Ramos (cell line): ENCODE results near the gene ELANE.
"Not testable (repeated sequence)": the region's sequence is repeated elsewhere in the genome, so short reads cannot be mapped to it uniquely, and the experiment has no call there.

Experiments
- in situ Hi-C: fragments of 300-500 bp; cut with MboI; formaldehyde crosslinking; loops from one replicate; pipeline ENCODE4 v1.14.3; 2022; ENCODE audit warnings: low sequenced_read_pairs; ENCODE audit not compliant: unreplicated experiment

ELANE gene

DNA sequence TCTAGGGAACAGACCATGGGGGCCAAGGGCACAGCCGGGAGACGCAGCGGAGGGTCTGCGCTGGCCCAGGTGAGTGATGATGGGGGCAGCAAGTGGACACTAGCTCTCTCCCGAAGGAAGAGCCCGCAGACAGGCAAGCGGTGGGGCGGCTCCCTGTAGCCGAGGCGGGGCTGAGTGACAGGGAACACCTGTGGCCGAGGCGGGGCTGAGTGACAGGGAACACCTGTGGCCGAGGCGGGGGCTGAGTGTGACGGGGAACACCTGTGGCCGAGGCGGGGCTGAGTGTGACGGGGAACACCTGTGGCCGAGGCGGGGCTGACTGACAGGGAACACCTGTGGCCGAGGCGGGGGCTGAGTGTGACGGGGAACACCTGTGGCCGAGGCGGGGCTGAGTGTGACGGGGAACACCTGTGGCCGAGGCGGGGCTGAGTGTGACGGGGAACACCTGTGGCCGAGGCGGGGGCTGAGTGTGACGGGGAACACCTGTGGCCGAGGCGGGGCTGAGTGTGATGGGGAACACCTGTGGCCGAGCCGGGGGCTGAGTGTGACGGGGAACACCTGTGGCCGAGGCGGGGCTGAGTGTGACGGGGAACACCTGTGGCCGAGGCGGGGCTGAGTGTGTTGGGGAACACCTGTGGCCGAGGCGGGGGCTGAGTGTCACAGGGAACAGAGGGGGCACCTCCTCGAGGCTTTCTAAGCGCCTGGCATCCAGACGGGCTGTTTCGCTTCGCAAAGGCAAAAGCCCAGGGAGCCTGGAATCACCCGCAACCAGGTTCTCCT lies 39.5 kb downstream of the ELANE start:
- in situ Hi-C loops, result not testable (repeated sequence)

DNA sequence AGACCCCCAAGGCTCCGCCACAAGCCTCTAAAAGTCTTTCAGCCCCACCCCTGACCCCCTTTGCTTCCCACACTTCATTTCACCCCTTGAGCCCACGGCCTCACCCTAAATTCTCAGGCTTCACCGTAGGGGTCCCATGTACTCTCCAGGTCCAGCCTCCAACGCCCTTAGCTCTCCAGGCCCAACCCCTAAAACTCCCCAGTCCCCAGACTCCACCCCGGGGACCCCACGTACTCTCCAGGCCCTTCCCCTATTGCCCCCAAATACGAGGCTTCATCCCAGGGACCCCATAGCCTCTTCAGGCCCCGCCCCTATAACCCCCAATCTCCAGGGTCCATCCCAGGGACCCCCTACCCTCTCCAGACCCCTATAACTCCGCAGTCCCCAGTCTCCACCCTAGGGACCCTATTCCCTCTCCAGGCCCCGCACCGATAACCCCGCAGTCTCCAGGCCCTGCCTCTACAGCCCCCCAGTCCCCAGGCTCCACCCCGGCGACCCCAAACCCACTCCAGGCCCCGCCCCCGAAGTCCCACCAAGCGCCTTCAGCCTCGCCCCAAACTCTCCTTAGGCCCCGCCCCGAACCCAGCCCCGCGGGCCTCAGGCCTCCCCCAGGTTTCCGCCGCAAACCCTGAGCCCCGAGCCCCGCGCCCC lies 40.3 kb downstream of the ELANE start:
- in situ Hi-C loops, result no loop called here

DNA sequence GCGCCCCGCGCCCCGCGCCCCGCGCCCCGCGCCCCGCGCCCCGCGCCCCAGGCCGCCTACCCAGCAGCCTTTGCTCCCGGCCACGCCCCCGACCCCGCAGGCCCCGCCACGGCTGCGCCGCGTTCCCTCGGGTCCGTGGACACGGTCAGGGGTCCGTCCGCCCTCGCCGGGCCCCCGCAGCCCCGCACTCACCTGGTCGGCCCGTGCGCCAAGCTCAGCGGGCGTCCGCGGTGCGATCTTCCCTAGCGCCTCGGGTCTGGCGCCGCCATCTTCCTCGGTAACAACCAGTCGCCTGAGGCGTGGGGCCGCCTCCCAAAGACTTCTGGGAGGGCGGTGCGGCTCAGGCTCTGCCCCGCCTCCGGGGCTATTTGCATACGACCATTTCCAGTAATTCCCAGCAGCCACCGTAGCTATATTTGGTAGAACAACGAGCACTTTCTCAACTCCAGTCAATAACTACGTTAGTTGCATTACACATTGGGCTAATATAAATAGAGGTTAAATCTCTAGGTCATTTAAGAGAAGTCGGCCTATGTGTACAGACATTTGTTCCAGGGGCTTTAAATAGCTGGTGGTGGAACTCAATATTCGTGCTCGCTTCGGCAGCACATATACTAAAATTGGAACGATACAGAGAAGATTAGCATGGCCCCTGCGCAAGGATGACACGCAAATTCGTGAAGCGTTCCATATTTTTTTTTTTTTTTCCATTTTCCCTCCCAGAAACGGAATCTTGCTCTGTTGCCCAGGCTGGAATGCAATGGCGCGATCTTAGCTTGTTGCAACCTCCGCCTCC lies 41.0 kb downstream of the ELANE start, which contains the start of the genes MED16 and RNU6-9:
TSS of gene MED16 (minus strand) at position 294 of the 796 bp plus-strand sequence. CDS start 2,056 bp downstream, outside the sequence.
TSS of gene RNU6-9 (plus strand) at position 591 of the 796 bp plus-strand sequence.
- in situ Hi-C loops, result no loop called here

DNA sequence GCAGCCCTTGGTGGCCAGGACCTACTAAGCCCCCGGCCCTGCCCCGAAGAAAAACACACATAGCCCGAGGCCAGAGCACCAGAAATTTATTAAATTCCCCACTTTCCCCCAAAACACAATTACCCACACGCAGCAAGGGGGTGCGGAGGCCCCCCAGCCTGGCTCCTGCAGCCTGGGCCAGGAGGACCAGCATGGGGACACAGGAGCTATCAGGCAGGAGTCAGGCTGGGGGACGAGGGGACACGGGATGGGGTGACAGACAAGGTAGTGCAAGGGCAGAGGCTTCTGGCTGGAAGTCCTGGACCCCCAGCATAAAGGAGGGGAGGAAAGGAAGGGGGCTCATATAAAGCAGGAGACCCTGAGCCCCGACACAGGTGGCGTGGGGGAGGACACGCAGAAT lies 44.3 kb downstream of the ELANE start:
- in situ Hi-C loops, result no loop called here

DNA sequence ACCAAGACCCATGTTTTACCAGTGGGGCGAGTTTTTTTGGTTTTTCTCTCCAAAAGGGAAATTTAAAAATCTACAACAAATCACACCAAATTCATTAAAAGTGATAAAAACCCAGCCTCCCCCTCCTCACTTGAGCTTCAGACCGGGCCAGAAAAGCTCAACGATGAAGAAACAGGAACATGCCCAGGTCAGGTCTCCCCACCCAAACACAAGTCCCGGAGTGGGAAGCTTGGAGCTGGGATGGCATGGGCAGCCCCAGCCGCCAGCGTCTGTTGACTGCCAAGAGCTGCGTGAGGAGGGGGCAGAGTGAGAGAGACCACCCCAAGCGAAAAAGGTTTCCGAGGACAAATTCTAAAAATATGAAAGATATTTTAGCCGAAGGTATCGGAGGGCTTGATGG lies 44.9 kb downstream of the ELANE start:
- in situ Hi-C loops, result no loop called here

DNA sequence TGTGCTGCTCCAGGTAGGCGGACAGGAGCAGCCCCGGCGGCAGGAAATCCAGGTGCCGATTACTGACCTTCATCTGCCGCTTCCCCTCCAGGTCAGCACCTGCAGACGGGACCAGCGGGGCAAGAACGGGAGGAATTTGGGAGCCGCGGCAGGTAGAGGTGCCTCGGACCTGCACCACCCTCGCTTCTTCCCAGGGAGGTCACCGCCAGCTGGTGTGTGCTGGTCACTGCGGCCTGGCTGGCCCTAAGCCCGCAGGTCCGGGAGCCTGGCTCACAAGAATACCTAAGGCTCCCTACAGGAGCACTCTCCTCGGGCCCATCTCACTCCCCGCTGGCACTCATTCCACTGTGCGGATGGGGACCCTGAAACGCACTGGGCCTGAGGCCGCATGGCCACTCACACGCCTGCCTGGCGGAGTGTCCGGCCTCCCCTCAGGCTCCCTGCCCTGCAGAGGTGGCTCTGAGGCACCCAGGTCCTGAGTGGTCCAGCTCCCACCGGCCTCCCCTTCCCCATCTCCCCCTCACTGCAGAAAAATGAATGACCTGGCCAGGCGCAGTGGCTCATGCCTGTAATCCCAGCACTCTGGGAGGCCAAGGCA lies 45.4 kb downstream of the ELANE start:
- in situ Hi-C loops, result no loop called here

DNA sequence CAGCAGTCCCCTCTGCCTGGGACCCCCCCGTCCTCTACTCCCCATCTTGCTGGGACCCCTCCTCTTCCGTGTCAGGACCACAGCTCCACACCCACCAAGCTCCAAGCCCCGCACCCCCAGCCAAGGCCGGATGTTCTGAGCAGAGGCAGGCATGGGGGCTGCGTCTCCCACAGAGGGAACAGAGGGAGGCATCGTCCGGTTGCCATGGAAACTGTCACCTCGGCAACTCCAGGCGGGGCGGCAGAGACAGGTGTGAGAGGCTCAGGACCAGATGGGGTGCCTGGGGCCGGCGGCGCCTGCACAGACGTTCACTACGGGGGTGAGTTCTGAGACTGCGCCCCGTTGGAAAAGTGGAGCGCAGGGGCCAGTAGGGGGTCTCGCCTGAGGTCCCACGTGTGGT lies 46.6 kb downstream of the ELANE start:
- in situ Hi-C loops, result no loop called here

DNA sequence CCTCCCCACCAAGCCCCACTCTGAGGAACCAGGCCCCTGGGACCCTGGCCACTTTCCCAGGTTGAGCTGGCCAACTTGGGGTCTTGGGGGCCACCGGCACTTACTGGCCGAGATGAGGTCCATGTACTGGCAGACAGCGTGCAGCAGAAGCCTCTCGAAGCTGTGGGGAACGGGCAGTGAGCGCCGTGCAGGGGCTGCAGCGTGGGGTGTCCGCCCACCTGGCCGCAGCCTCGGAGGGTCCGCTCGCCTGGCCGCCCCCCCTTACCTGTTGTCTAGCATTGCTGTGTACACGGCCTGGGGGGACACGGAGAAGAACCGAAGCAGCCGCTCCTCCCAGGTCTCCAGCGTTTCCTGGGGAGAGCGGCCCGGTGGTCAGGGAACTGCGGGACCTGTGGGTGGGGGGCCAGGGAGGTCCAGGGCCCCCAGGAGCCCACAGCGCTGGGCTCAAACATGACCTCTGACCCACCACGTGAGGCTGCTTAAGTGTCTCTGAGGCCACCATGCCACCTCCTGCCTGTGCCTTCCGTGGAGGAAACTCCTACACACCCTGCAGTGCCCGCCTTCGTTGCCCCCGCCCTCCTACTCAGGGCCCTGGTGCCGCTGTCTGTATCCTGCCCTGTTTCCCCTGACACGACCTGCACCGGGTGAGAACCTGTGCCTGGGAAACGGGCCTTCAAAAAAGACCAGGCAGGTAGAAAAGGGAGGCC lies 47.4 kb downstream of the ELANE start:
- in situ Hi-C loops, result no loop called here

DNA sequence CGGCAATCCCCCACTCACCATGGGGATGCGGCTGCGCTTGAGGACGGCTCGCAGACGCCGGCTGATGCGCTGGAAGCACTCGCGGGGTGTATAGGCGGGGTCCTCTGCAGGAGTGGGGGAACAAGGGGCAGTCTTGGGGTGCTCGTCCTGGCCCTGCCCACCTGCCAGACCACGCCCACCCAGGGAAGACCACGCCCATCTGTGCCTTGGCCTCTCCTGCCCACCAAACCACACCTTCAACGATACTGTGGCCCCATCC lies 47.9 kb downstream of the ELANE start:
- in situ Hi-C loops, result no loop called here

DNA sequence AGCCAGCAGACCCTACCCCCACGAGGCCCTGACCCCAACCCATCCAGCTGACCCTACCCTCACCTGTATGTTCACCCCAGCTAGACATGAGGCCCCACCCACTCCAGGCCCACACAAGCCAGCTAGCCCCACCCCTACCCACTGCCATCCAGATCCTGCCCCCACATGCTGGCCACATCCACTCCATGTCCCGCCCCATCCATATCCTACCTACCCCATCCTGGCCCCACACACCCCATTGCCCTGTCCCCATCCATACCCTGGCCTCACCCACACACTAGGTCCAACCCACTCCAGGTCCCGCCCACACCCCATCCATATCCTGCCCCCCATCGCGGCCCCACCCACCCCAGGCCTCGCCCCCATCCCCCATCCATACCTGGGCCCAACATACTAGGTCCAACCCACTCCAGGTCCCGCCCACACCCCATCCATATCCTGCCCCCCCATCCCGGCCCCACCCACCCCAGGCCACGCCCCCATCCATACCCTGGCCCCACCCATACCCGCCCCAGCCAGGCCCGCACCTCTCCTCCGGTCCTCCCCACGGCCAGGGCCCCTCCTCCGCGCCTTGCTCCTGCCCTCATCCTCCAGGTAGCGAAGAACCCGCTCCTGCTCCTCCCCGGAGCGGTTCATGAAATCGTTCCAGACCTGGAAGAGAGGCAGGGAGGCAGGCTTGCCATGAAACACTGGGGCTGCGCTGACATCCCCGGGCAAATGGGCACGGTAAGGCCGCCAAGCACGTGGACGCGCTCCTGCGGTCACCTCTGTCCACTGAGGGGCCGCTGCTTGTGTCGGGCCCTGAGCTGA lies 48.4 kb downstream of the ELANE start:
- in situ Hi-C loops, result no loop called here

DNA sequence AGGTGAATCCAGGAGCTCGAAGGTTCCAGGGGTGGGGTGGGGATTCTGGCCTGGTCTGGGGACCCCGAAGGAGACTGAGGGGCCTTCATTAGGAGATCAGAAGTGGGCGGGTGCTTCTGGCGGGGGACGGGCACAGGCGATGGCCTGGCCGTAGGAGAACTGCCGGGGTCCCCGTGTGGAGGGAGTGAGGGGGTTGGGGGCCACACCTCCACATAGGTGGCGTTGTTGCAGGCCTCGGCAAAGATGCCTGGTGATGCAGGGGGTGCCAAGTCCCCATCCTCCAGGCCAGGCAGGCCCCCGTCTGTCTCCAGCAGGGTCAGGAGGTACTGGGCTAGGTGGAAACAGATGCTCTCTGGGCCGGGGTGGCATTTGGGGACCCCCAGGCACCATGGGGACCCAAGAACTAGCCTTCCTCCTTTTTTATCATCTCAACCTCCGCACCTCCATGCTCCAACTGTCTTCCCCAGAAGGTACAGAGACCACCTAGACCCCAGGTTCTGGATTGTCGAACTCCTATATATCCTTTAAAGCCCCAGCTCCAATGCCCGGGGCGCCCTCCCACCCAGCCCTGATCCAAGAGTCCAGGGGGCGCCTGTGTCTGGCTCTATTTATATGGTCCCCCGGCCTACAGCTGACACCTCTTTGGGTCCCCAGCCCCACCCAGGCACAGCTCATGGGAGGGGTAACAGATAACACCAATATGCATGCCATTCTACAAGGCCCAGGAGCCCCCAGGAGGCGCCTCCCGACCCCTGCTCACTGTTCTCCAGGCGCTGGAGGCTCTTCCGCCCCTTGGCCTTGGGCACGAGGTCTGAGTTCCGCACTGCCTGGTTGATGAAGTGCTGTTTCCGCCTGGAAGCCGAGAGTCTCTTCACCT lies 49.4 kb downstream of the ELANE start:
- in situ Hi-C loops, result no loop called here

DNA sequence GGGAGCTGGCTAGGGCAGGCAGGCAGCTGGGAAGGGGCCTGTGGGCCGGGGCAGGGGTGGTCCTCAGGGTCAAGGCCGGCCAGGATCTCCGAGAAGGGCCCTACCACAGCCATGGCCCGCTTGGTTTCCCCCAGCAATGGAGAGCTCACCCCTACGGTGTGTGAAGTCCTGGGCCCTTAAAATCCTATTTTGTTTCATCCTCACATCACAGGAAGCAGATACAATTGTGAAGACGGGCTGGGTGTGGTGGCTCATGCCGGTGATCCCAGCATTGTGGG lies 49.9 kb downstream of the ELANE start:
- in situ Hi-C loops, result no loop called here

DNA sequence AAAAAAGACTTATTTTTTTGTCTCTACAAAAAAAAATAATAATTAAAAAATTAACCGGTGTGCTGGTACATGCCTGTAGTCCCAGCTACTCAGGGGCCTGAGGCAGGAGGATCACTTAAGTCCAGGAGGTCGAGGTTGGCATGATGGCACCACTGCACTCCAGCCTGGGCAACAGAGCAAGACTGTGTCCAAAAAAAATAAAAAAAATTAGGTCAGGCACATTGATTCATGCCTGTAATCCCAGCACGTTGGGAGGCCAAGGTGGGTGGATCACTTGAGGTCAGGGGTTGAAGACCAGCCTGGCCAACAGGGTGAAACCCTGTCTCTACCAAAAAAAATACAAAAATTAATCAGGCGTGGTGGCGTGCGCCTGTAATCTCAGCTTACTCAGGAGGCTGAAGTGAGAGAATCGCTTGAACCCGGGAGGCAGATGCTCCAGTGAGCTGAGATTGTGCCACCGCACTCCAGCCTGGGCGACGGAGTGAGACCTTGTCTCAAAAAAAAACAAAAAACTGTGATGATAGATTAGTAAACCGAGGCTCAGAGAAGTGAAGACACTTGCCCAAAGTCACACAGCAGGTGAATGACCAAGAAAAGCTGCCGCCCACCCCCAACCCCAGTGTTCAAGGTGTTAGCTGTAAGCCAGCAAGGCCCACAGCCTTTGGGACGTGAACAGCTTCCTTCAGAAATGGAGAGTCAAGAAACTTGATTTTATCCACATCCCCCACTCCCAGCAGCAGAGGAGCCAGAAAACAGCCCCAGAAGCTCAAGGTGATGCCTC lies 50.5 kb downstream of the ELANE start:
- in situ Hi-C loops, result no loop called here

DNA sequence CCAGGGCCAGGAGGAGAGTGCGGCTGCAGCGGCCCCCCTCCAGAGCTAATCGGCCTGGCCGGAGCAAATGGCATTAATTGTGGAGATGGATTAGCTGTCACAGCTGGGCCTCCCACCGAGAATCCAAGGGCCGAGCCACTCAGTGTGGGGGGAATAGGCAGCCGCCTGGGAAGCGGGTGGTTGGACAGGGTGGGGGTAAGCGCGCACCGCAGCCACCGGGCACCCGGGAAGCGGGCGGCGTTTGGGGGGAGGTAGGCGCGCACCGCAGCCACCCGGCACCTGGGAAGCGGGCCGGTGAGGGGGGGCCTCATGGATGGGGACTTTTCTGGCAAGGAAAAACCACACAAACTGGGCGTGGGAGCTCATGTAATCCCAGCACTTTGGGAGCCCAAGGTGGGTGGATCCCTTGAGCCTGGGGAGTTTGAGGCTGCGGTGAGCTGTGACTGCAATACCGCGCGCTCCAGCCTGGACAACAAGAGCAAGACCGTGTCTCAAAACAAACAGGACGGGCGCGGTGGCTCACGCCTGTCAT lies 51.2 kb downstream of the ELANE start:
- in situ Hi-C loops, result no loop called here

DNA sequence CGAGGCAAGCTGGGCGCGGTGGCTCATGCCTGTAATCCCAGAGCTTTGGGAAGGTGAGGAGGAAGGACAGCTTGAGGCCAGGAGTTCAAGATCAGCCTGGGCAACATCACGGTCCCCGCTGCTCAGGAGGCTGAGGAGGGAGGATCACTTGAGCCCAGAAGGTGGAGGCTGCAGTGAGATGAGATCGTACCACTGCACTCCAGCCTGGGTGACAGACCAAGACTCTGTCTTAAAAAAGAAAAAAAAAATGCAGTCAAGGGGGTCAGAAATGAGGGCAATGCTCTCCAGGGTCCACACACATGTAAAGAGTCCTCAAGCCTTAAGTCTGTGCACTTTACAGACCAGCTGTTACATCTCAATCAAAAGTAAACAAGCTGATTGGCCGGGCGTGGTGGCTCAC lies 52.4 kb downstream of the ELANE start:
- in situ Hi-C loops, result no loop called here
